Neutrophil (primary cell): ENCODE measurements around the gene STXBP4.

ENCODE experiments used
- H3K27ac ChIP-seq: fragments of 200-600 bp; sonication (generic); 2 replicates; pipeline ENCODE4 v1.5.1; 2016; ENCODE audit warnings: mild to moderate bottlenecking, moderate library complexity
- H3K27me3 ChIP-seq: fragments of 200-600 bp; sonication (generic); 2 replicates; pipeline ENCODE4 v1.6.0; 2016; ENCODE audit warnings: mild to moderate bottlenecking
- H3K36me3 ChIP-seq: fragments of 200-600 bp; sonication (generic); 2 replicates; pipeline ENCODE4 v1.5.1; 2017
- H3K4me1 ChIP-seq, 2 experiments: fragments of 200-600 bp in 1 of 2; sonication (generic) in 1 of 2; 1 replicate in 1 of 2; 2 replicates in 1 of 2; pipeline versions ENCODE4 v1.5.1 to v1.6.1; 2013 to 2016; ENCODE audit warnings: low read depth in 1 of 2, low read length in 1 of 2, mild to moderate bottlenecking in 1 of 2, moderate library complexity in 1 of 2; ENCODE audit not compliant: control insufficient read depth in 1 of 2, insufficient read depth in 1 of 2
- H3K4me3 ChIP-seq, 2 experiments: fragments of 200-600 bp in 1 of 2; sonication (generic) in 1 of 2; 1 replicate in 1 of 2; 2 replicates in 1 of 2; pipeline ENCODE4 v1.5.1; 2013 to 2016; ENCODE audit warnings: low read depth in 1 of 2, low read length in 1 of 2, mild to moderate bottlenecking in 1 of 2, moderate library complexity in 1 of 2
- H3K9me3 ChIP-seq: fragments of 200-600 bp; sonication (generic); 2 replicates; pipeline ENCODE4 v1.5.1; 2016
- CTCF ChIP-seq: fragments of 200-600 bp; sonication (generic); IDR thresholded peaks from 2 replicates; pipeline ENCODE4 v1.5.1; 2016; ENCODE audit warnings: antibody characterized with exemption

The STXBP4 gene

GRCh38 chr17:55053855-55054254, 85.3 kb downstream of the STXBP4 start:
- H3K4me1 ChIP-seq = no peaks in the 10 kb centered on the region
- no peak overlapping the region for H3K27ac ChIP-seq
- TF ChIP-seq CTCF = no peak
- H3K36me3 ChIP-seq = no peaks in the 10 kb centered on the region
- H3K4me3 ChIP-seq = no peak overlapping the region
- no peaks in the 10 kb centered on the region for H3K27me3 ChIP-seq
- H3K9me3 ChIP-seq = no peaks in the 10 kb centered on the region

DNA sequence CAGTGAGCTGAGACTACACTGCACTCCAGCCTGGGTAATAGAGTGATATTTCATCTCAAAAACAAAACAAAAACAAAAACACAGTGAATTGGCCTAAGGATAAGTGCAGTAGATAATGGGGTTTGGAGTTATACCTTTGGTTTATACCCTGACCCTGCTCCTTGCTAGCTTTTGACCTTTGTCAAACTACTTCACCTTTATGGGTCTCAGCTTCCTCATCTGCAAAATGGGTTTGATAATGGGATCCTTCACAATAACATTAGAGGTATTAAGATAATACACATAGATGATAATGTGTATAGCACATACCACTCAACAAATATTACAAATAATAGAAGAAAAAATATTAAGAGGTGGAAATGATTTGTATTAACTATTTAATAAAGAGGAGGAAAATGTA, 85.9 kb downstream of the STXBP4 start:
- no peak overlapping the region for H3K27ac ChIP-seq
- H3K4me1 ChIP-seq = no peaks in the 10 kb centered on the region
- no peaks in the 10 kb centered on the region for H3K36me3 ChIP-seq
- H3K27me3 ChIP-seq = no peaks in the 10 kb centered on the region
- no peak for TF ChIP-seq CTCF
- H3K4me3 ChIP-seq = no peak overlapping the region
- H3K9me3 ChIP-seq = no peaks in the 10 kb centered on the region

DNA sequence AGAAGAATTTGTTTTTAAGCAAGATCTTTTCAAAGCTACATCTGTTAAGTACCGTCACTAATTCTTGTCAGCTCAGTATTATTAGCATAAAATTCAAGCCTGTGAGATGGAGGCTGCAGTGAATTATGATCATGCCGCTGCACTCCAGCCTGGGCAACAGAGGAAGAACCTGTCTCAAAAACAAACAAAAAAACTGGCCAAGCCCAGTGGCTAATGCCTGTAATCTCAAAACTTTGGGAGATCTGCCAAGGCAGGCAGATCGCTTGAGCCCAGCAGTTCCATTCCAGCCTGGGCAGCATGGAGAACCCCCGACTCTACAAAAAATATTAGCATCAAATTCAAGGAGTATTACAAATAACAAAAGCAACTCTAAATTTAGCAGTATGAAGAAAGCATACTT, 88.0 kb downstream of the STXBP4 start:
- H3K36me3 ChIP-seq = no peaks in the 10 kb centered on the region
- H3K27ac ChIP-seq = no peak overlapping the region
- no peak for TF ChIP-seq CTCF
- no peaks in the 10 kb centered on the region for H3K9me3 ChIP-seq
- H3K27me3 ChIP-seq = no peaks in the 10 kb centered on the region
- no peaks in the 10 kb centered on the region for H3K4me1 ChIP-seq
- no peak overlapping the region for H3K4me3 ChIP-seq

DNA sequence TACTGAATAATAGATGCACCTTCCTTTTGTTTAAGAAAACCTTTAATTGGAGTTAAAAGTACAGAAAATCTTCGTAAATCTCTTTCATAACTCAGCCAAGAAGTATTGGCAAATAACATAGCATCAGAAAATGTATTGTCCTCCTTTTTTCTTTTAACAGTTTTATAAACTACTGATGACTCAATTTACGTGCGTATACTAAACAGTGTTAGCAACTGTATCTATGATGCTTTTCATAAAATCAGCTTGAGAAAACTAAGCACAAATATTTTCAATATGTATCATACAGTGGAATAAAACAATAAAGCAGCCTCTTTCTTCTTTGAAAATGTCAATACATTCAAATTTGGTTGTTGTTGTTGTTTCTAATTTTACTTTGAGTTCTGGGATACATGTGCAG, 88.6 kb downstream of the STXBP4 start:
- H3K4me3 ChIP-seq = no peak overlapping the region
- no peaks in the 10 kb centered on the region for H3K36me3 ChIP-seq
- H3K27me3 ChIP-seq = no peaks in the 10 kb centered on the region
- H3K4me1 ChIP-seq = no peaks in the 10 kb centered on the region
- no peaks in the 10 kb centered on the region for H3K9me3 ChIP-seq
- H3K27ac ChIP-seq = no peak overlapping the region
- no peak for TF ChIP-seq CTCF

DNA sequence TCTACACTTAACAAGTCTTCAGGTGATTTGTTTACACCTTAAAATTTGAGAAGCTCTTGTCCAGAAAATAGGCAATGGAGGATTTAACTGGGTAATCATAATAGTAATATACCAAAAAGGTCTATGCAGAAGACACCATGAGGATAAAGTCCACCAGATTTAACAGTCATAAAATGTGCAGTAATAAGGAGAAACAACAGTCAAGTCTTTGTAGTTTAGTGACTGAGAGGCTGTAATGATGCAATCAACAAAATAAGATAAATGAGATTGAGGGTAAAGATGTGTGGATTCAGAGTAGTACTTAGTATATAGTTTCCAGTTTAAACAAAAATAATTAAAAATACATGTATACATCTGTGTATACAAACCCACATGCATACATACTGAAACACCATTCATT, 91.2 kb downstream of the STXBP4 start:
- Histone ChIP-seq H3K27me3 (no peaks in the 10 kb centered on the region), H3K36me3 (no peaks in the 10 kb centered on the region), H3K4me3 (no peak overlapping the region), H3K9me3 (no peaks in the 10 kb centered on the region), H3K27ac (no peak overlapping the region), H3K4me1 (no peaks in the 10 kb centered on the region)
- TF ChIP-seq CTCF = no peak

DNA sequence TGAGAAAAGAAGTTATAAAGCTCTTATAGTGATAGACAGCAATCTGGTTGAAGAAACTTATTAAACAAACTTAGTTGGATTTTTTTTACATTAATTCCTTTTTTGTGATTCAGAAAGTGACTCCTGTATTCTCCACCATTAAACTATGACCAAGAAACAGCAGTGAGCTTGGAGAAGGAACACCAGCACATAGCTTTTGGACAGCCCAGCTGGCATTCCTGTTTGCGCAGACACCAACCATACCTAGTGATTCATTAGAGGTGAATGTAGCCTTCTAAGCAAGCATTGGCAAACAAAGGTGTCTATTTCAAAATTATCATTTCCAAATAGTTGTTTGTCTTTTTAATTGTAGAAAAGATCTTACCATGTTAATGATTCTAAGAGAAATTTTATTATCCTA, 94.4 kb downstream of the STXBP4 start:
- H3K27ac ChIP-seq = no peak overlapping the region
- H3K36me3 ChIP-seq = no peaks in the 10 kb centered on the region
- TF ChIP-seq CTCF = no peak
- H3K27me3 ChIP-seq = no peaks in the 10 kb centered on the region
- H3K4me3 ChIP-seq = no peak overlapping the region
- no peaks in the 10 kb centered on the region for H3K9me3 ChIP-seq
- no peaks in the 10 kb centered on the region for H3K4me1 ChIP-seq
